Kidney (tissue), 14 donors: ENCODE measurements around the gene MAP3K2. TPM values are rescaled to one million over a fixed set of nuclear protein-coding genes. Genes with fewer than 3 reads are reported as not detected.
A peak's percentile ranks its signal among the peaks of the same experiment; 100 is the strongest.

ENCODE experiments used
- DNase-seq, 5 donors: peaks; one replicate each; pipeline ENCODE4 v3.0.0-alpha.2; 2013 to 2020
- FAIRE-seq: peaks from 2 replicates; lab custom pipeline; 2012; peaks lifted over from hg19 to GRCh38; lab: Jason Lieb, UNC
- H3K27ac ChIP-seq, 2 donors: one replicate each; pipeline ENCODE4 v1.7.0; 2013; ENCODE audit warnings: low read depth in 2 of 2, low read length in 2 of 2, inconsistent platforms in 1 of 2
- H3K27me3 ChIP-seq: one replicate; pipeline ENCODE4 v1.7.1; 2013; ENCODE audit warnings: low read length, inconsistent platforms; ENCODE audit not compliant: control insufficient read depth, insufficient read depth
- H3K36me3 ChIP-seq, 3 donors: one replicate each; pipeline versions ENCODE4 v1.7.0 to v1.7.1; 2013; ENCODE audit warnings: low read length in 3 of 3, control low read depth in 1 of 3, inconsistent platforms in 1 of 3; ENCODE audit not compliant: insufficient read depth in 3 of 3, control insufficient read depth in 2 of 3
- H3K4me1 ChIP-seq, 3 donors: one replicate each; pipeline versions ENCODE4 v1.7.0 to v1.7.1; 2013; ENCODE audit warnings: low read length in 3 of 3, inconsistent platforms in 1 of 3, low read depth in 1 of 3; ENCODE audit not compliant: control insufficient read depth in 2 of 3, insufficient read depth in 2 of 3
- H3K4me3 ChIP-seq, 3 donors: one replicate each; pipeline versions ENCODE4 v1.7.0 to v1.8.1; 2013; ENCODE audit warnings: low read length in 3 of 3, control low read depth in 1 of 3, inconsistent platforms in 1 of 3
- H3K9ac ChIP-seq, 3 donors: one replicate each; pipeline versions ENCODE4 v1.7.0 to v1.7.1; 2013; ENCODE audit warnings: low read length in 3 of 3, control low read depth in 1 of 3, inconsistent platforms in 1 of 3
- H3K9me3 ChIP-seq, 3 donors: one replicate each; pipeline versions ENCODE4 v1.7.0 to v1.7.1; 2013; ENCODE audit warnings: low read length in 3 of 3, control low read depth in 1 of 3, inconsistent platforms in 1 of 3; ENCODE audit not compliant: control insufficient read depth in 2 of 3, insufficient read depth in 1 of 3
- intact Hi-C: fragments of 100-400 bp; cut with DNase I; formaldehyde crosslinking; loops from one replicate; pipeline ENCODE4 v1.11.1; 2022
- polyA plus RNA-seq: library from polyadenylated mRNA; stranded (reverse); fragments of 350-450 nt; fragmentation: Illumina TruSeq; extraction: RNeasy Lipid Tissue Mini Kit (QIAGEN cat#74804); gene quantifications from one replicate; pipeline ENCODE4 v1.2.3, GENCODE V29; 2014; ENCODE audit warnings: low read depth, low replicate concordance; ENCODE audit not compliant: insufficient read depth
- total RNA-seq: library from RNA; stranded (reverse); fragmentation: NEBNext Ultra II Directional; extraction: Animal tissue kit (Norgen Biotek cat#: 25700); gene quantifications from one replicate; pipeline ENCODE4 v1.2.1, GENCODE V29; 2021
- TF ChIP-seq, protein P1 (sequence below): IDR thresholded peaks from 3 replicates; pipeline ENCODE4 v1.5.1; 2012; ENCODE audit warnings: mild to moderate bottlenecking, moderate library complexity, borderline replicate concordance; ENCODE audit not compliant: insufficient read depth; ENCODE audit errors: extremely low read depth
- donor health status: control.
- donor health status: control.
- donor health status: control.
- donor health status: control.
- donor health status: control.
- donor health status: DM: yes; HTN: yes; CAD: no.
- donor health status: Normal renal cell carcinoma (clear cell type).

Gene MAP3K2
- total and polyA plus RNA-seq, 2 donors from 2014 or later = 4.9 to 65.3 TPM

DNA sequence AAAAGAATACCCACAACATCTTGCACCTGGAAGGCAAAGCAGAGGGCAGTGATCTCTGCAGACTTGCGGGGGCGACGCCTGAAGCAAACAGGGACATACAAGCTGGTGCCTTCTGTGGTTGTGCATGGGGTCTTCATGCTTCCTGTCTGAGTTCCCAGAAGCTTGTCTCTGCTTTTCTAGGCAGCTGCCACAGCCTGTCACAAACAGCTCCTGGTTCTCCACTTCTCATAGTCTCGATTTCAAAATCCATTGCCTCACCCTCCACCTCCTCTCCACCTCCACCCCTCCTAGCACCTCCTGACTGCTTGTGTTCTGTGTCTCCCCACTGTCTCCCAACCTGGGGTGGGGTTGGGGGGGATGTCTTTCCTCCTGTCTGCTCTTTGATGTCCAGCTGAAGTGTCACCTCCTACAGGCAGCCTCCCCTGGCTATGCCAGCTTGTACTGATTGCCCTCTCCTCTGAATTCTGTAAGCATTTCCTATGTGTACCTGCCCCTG, 28.8 kb upstream of the MAP3K2 start:
- Histone ChIP-seq H3K36me3 (no peaks in the 10 kb centered on the region), H3K4me1 (peaks cover 0 to 6% (median 2%) of the 10 kb centered on the region in 3 donors), H3K4me3 (peak overlapping the region in 2 of 3 donors; percentile 29 to 59), H3K27me3 (no peaks in the 10 kb centered on the region), H3K27ac (peak overlapping the region in 1 of 2 donors; percentile 53), H3K9me3 (no peaks in the 10 kb centered on the region), H3K9ac (no peak overlapping the region)
- TF ChIP-seq, protein P1, sequence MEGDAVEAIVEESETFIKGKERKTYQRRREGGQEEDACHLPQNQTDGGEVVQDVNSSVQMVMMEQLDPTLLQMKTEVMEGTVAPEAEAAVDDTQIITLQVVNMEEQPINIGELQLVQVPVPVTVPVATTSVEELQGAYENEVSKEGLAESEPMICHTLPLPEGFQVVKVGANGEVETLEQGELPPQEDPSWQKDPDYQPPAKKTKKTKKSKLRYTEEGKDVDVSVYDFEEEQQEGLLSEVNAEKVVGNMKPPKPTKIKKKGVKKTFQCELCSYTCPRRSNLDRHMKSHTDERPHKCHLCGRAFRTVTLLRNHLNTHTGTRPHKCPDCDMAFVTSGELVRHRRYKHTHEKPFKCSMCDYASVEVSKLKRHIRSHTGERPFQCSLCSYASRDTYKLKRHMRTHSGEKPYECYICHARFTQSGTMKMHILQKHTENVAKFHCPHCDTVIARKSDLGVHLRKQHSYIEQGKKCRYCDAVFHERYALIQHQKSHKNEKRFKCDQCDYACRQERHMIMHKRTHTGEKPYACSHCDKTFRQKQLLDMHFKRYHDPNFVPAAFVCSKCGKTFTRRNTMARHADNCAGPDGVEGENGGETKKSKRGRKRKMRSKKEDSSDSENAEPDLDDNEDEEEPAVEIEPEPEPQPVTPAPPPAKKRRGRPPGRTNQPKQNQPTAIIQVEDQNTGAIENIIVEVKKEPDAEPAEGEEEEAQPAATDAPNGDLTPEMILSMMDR = no peak
- intact Hi-C loops = no loop called here
- FAIRE-seq = no peak
- peak in 2 of 5 donors; percentile 29 to 49 for DNase-seq

- intact Hi-C loops = no loop called here
- no peak for FAIRE-seq
- H3K9me3 ChIP-seq = no peaks in the 10 kb centered on the region
- DNase-seq = peak; percentile 82 to 91 (median 85)
- no peaks in the 10 kb centered on the region for H3K36me3 ChIP-seq
- no peaks in the 10 kb centered on the region for H3K27me3 ChIP-seq
- peak overlapping the region in 2 of 3 donors; percentile 36 to 59 for H3K4me3 ChIP-seq
- peak overlapping the region in 1 of 2 donors; percentile 53 for H3K27ac ChIP-seq
- peak overlapping the region in 2 of 3 donors; percentile 17 to 42 for H3K9ac ChIP-seq
- H3K4me1 ChIP-seq = peaks cover 0 to 6% (median 3%) of the 10 kb centered on the region in 3 donors
- TF ChIP-seq, protein P1 = peak; percentile 35
Observed at GRCh38 chr2:127415593-127416505, 28.1 kb upstream of the MAP3K2 start.

DNA sequence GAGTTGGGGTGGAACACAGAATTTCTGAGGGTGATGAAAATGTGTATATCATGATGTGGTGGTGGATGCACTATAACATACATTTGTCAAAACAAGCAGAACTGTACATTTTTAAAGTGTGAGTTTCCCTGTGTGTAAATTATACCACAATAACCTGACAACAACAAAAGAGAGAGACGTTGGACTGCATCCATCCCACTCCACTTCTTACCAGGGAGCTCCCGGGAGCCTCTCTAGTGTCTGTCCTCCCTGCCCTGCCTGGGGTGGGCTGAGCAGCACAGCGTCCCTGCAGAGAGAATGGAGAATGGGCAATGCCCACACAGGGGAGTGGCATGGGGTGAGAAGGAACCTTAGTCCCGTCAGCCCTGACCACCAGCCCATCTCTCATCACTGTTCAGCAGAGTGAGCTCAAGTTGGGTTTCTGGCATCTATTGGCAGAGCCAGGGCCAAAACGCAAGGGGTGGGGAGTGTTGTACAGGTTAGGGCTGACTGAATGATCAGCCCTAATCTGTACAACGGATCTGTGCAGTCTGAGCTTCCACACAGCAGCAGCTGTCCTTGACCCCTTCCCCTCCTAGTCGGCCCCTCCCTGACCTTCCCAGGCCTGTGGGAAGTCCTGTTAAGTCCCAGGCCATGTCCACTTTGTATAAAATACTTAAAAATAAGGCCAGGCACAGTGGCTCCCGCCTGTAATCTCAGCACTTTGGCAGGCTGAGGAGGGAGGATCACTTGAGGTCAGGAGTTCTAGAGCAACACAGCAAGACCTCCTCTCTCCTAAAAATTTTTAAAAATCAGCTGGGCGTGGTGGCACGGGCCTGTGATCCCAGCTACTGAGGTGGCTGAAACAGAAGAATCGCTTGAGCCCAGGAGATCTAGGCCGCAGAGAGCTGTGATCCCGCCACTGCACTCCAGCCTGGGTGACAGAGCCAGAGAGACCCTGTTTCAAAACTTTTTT, 27.1 kb upstream of the MAP3K2 start:
- H3K27ac ChIP-seq = no peak overlapping the region
- H3K4me3 ChIP-seq = no peak overlapping the region
- no peaks in the 10 kb centered on the region for H3K9me3 ChIP-seq
- H3K27me3 ChIP-seq = no peaks in the 10 kb centered on the region
- peak in 1 of 5 donors; percentile 45 for DNase-seq
- FAIRE-seq = no peak
- H3K9ac ChIP-seq = no peak overlapping the region
- intact Hi-C loops = no loop called here
- TF ChIP-seq, protein P1 = no peak
- H3K4me1 ChIP-seq = peaks cover 0 to 9% (median 3%) of the 10 kb centered on the region in 3 donors
- H3K36me3 ChIP-seq = no peaks in the 10 kb centered on the region
